H1 (cell line): ENCODE measurements around the gene MPRIP. TPM values are rescaled to one million over a fixed set of nuclear protein-coding genes. Genes with fewer than 3 reads are reported as not detected.

ENCODE experiments used
- CTCF ChIA-PET: fragments of 300-600 bp; sonication (Branson Sonifier 250); formaldehyde crosslinking; loops from one replicate; lab custom pipeline; 2021; ENCODE audit not compliant: partially characterized antibody; lab: Charles Lee
- POLR2A ChIA-PET: fragments of 300-600 bp; sonication (Branson Sonifier 250); formaldehyde crosslinking; loops from one replicate; lab custom pipeline; 2021; ENCODE audit warnings: inconsistent platforms; ENCODE audit not compliant: partially characterized antibody; lab: Charles Lee
- DNase-seq, 2 experiments: peaks; one replicate each; pipeline versions ENCODE4 v3.0.0 to v3.0.0-alpha.2; 2010 to 2022; ENCODE audit warnings: low spot score in 2 of 2, low read depth in 1 of 2, mixed read lengths in 1 of 2
- FAIRE-seq: peaks from 2 replicates; lab custom pipeline; 2011; peaks lifted over from hg19 to GRCh38; lab: Jason Lieb, UNC
- H2AFZ ChIP-seq: 2 replicates; pipeline ENCODE4 v1.8.1; 2012; ENCODE audit warnings: low read length, inconsistent platforms
- H2AK5ac ChIP-seq: 2 replicates; pipeline ENCODE4 v1.6.1; 2013; ENCODE audit warnings: low read depth, low read length
- H2BK120ac ChIP-seq: replicated peaks from 2 replicates; pipeline ENCODE3; 2013; ENCODE audit warnings: low read depth, low read length, inconsistent platforms
- H2BK12ac ChIP-seq: 2 replicates; pipeline ENCODE4 v1.6.1; 2013; ENCODE audit warnings: low read depth, low read length
- H2BK15ac ChIP-seq: 2 replicates; pipeline ENCODE4 v1.6.1; 2013; ENCODE audit warnings: low read length
- H2BK20ac ChIP-seq: 2 replicates; pipeline ENCODE4 v1.6.1; 2013; ENCODE audit warnings: low read length
- H2BK5ac ChIP-seq: 2 replicates; pipeline ENCODE4 v1.6.1; 2013; ENCODE audit warnings: low read depth, low read length
- H3K14ac ChIP-seq: 2 replicates; pipeline ENCODE4 v1.6.1; 2013; ENCODE audit warnings: inconsistent platforms; ENCODE audit not compliant: insufficient read length
- H3K18ac ChIP-seq: 2 replicates; pipeline ENCODE4 v1.6.1; 2013; ENCODE audit warnings: low read length; ENCODE audit errors: extremely low read depth
- H3K23ac ChIP-seq: 2 replicates; pipeline ENCODE4 v1.6.1; 2013; ENCODE audit warnings: inconsistent platforms; ENCODE audit not compliant: insufficient read length
- H3K23me2 ChIP-seq: 2 replicates; pipeline ENCODE4 v1.6.1; 2013; ENCODE audit warnings: low read depth, low read length
- H3K27ac ChIP-seq: 2 replicates; pipeline ENCODE4 v1.6.1; 2011; ENCODE audit warnings: low read depth, low read length, inconsistent platforms
- H3K27me3 ChIP-seq, 4 experiments: replicated peaks in 1 of 4; 1 replicate in 1 of 4; 2 replicates in 3 of 4; pipeline versions ENCODE4 v1.6.1 to v1.8.1; 2011 to 2013; ENCODE audit warnings: low read length in 3 of 4, mild to moderate bottlenecking in 3 of 4, inconsistent platforms in 2 of 4, mixed read lengths in 2 of 4, moderate library complexity in 1 of 4; ENCODE audit not compliant: control insufficient read depth in 3 of 4, insufficient read depth in 3 of 4; ENCODE audit errors: extremely low read depth in 1 of 4
- H3K36me3 ChIP-seq, 4 experiments: 2 replicates each; pipeline versions ENCODE4 v1.6.1 to v1.8.1; 2011 to 2013; ENCODE audit warnings: mild to moderate bottlenecking in 4 of 4, low read length in 3 of 4, moderate library complexity in 2 of 4, control low read depth in 1 of 4, inconsistent platforms in 1 of 4; ENCODE audit not compliant: insufficient read depth in 4 of 4, control insufficient read depth in 2 of 4
- H3K4ac ChIP-seq: replicated peaks from 2 replicates; pipeline ENCODE3; 2013; ENCODE audit warnings: low read length, low read depth, mixed read lengths, inconsistent platforms; ENCODE audit not compliant: insufficient read length
- H3K4me1 ChIP-seq, 4 experiments: replicated peaks in 1 of 4; 1 replicate in 1 of 4; 2 replicates in 3 of 4; pipeline versions ENCODE4 v1.6.1 to v1.8.1; 2011 to 2013; ENCODE audit warnings: low read length in 3 of 4, inconsistent platforms in 2 of 4, mixed read lengths in 1 of 4; ENCODE audit not compliant: insufficient read depth in 4 of 4, control insufficient read depth in 3 of 4
- H3K4me2 ChIP-seq, 2 experiments: 2 replicates each; pipeline versions ENCODE4 v1.6.1 to v1.8.1; 2011 to 2013; ENCODE audit warnings: low read depth in 2 of 2, low read length in 2 of 2, control low read depth in 1 of 2, inconsistent platforms in 1 of 2, mild to moderate bottlenecking in 1 of 2; ENCODE audit not compliant: insufficient read depth in 1 of 2
- H3K4me3 ChIP-seq, 4 experiments: fragments of 200-600, 300-600 bp in 1 of 4; sonication (generic), shearing (Covaris generic), sonication (Bioruptor Twin) in 1 of 4; 2 replicates each; pipeline versions ENCODE4 v1.5.1 to v1.8.1; 2011 to 2016; ENCODE audit warnings: low read length in 4 of 4, low read depth in 3 of 4, control low read depth in 2 of 4, inconsistent platforms in 2 of 4, mild to moderate bottlenecking in 2 of 4, mixed read lengths in 1 of 4, moderate library complexity in 1 of 4; ENCODE audit not compliant: insufficient read depth in 2 of 4; ENCODE audit errors: extremely low read depth in 1 of 4
- H3K56ac ChIP-seq: replicated peaks from 2 replicates; pipeline ENCODE3; 2013; ENCODE audit warnings: low read depth, mild to moderate bottlenecking, mixed read lengths, low read length, inconsistent platforms; ENCODE audit not compliant: insufficient read length
- H3K79me1 ChIP-seq: 2 replicates; pipeline ENCODE4 v1.6.1; 2013; ENCODE audit warnings: low read depth, low read length, control low read depth
- H3K79me2 ChIP-seq, 2 experiments: 2 replicates each; pipeline versions ENCODE4 v1.6.1 to v1.8.1; 2012 to 2013; ENCODE audit warnings: low read length in 2 of 2, mild to moderate bottlenecking in 2 of 2, inconsistent platforms in 1 of 2; ENCODE audit not compliant: insufficient read depth in 2 of 2, control insufficient read depth in 1 of 2
- H3K9ac ChIP-seq, 4 experiments: replicated peaks in 1 of 4; 1 replicate in 1 of 4; 2 replicates in 3 of 4; pipeline versions ENCODE4 v1.6.1 to v1.8.1; 2011 to 2013; ENCODE audit warnings: low read depth in 3 of 4, low read length in 3 of 4, control low read depth in 2 of 4, mild to moderate bottlenecking in 2 of 4, moderate library complexity in 2 of 4, inconsistent platforms in 1 of 4; ENCODE audit errors: extremely low read depth in 1 of 4
- H3K9me3 ChIP-seq, 2 experiments: 2 replicates each; pipeline versions ENCODE4 v1.6.1 to v1.8.1; 2012 to 2013; ENCODE audit warnings: mild to moderate bottlenecking in 2 of 2, moderate library complexity in 2 of 2, control low read depth in 1 of 2, inconsistent platforms in 1 of 2, low read depth in 1 of 2, low read length in 1 of 2, mixed read lengths in 1 of 2; ENCODE audit not compliant: insufficient read depth in 2 of 2
- H4K20me1 ChIP-seq, 2 experiments: replicated peaks in 1 of 2; 2 replicates each; pipeline versions ENCODE3 to v1.8.1; 2011 to 2013; ENCODE audit warnings: inconsistent platforms in 2 of 2, low read length in 2 of 2, mild to moderate bottlenecking in 1 of 2; ENCODE audit not compliant: insufficient read depth in 2 of 2, control insufficient read depth in 1 of 2
- H4K5ac ChIP-seq: 2 replicates; pipeline ENCODE4 v1.6.1; 2013; ENCODE audit warnings: low read length, low read depth, mixed read lengths, inconsistent platforms; ENCODE audit not compliant: insufficient read length
- H4K8ac ChIP-seq: 2 replicates; pipeline ENCODE4 v1.8.0; 2013; ENCODE audit warnings: mild to moderate bottlenecking, moderate library complexity, low read length, inconsistent platforms; ENCODE audit not compliant: insufficient read depth; ENCODE audit errors: extremely low read depth
- H4K91ac ChIP-seq: replicated peaks from 2 replicates; pipeline ENCODE3; 2013; ENCODE audit warnings: low read length, mixed read lengths, inconsistent platforms; ENCODE audit not compliant: insufficient read length
- ASH2L ChIP-seq: fragments of 200-600, 300-600 bp; sonication (generic); IDR thresholded peaks from one replicate; pipeline ENCODE4 v1.7.1; 2017; ENCODE audit warnings: low read length
- BRCA1 ChIP-seq: IDR thresholded peaks from 2 replicates; pipeline ENCODE4 v1.6.1; 2012; ENCODE audit warnings: low read depth, low read length, improper control_type of control experiment
- CEBPB ChIP-seq: IDR thresholded peaks from 2 replicates; pipeline ENCODE4 v1.6.1; 2012; ENCODE audit warnings: low read depth, low read length
- CREB1 ChIP-seq: IDR thresholded peaks from 2 replicates; pipeline ENCODE4 v1.6.1; 2012; ENCODE audit warnings: inconsistent platforms
- EGR1 ChIP-seq: IDR thresholded peaks from 2 replicates; pipeline ENCODE4 v1.6.1; 2011; ENCODE audit warnings: low read depth, low read length, borderline replicate concordance
- EZH2 ChIP-seq: fragments of 200-600 bp; sonication (generic); IDR thresholded peaks from 2 replicates; pipeline ENCODE4 v1.7.1; 2012; ENCODE audit warnings: low read depth, mild to moderate bottlenecking, moderate library complexity, low read length, inconsistent platforms; ENCODE audit not compliant: severe bottlenecking
- HDAC6 ChIP-seq: IDR thresholded peaks from one replicate; pipeline ENCODE4 v1.7.1; 2012; ENCODE audit warnings: low read depth, mild to moderate bottlenecking, inconsistent platforms, low read length, moderate library complexity
- JUN ChIP-seq: IDR thresholded peaks from 2 replicates; pipeline ENCODE4 v1.6.1; 2011; ENCODE audit warnings: low read depth, mild to moderate bottlenecking, improper control_type of control experiment, low read length
- JUND ChIP-seq: IDR thresholded peaks from 2 replicates; pipeline ENCODE4 v1.6.1; 2011; ENCODE audit warnings: mild to moderate bottlenecking, improper control_type of control experiment, low read length
- KDM4A ChIP-seq: IDR thresholded peaks from one replicate; pipeline ENCODE4 v1.7.1; 2012; ENCODE audit warnings: low read depth, mild to moderate bottlenecking, moderate library complexity, low read length, inconsistent platforms; ENCODE audit not compliant: severe bottlenecking
- POLR2AphosphoS5 ChIP-seq: IDR thresholded peaks from 2 replicates; pipeline ENCODE4 v1.6.1; 2011; ENCODE audit warnings: low read depth, low read length
- RFX5 ChIP-seq: IDR thresholded peaks from 2 replicates; pipeline ENCODE4 v1.6.1; 2011; ENCODE audit warnings: low read depth, low read length, improper control_type of control experiment, borderline replicate concordance
- SP1 ChIP-seq: IDR thresholded peaks from 2 replicates; pipeline ENCODE4 v1.6.1; 2011; ENCODE audit warnings: low read depth, low read length
- TCF12 ChIP-seq: IDR thresholded peaks from 2 replicates; pipeline ENCODE4 v1.6.1; 2011; ENCODE audit warnings: low read depth, mild to moderate bottlenecking, low read length
- WGBS, 2 experiments: shearing (Covaris generic) in 1 of 2; methylation state at CpG; one replicate each; pipeline versions ENCODE4 v1.1.6 to v1.1.7; 2013 to 2015; ENCODE audit warnings: low lambda C conversion rate in 2 of 2, mixed read lengths in 2 of 2, inconsistent platforms in 1 of 2, low coverage in 1 of 2, missing lambda C conversion rate in 1 of 2; ENCODE audit not compliant: insufficient replicate concordance in 2 of 2, insufficient coverage in 1 of 2, insufficient read length in 1 of 2; ENCODE audit errors: extremely low coverage in 1 of 2, missing lambda C conversion rate in 1 of 2; 5-methylcytosine and 5-hydroxymethylcytosine counted together
- polyA plus RNA-seq, 7 experiments: library from polyadenylated mRNA; depleted of rRNA in 3 of 7; stranded (reverse) in 5 of 7; unstranded in 2 of 7; fragments of >200 nt in 5 of 7; fragments of 200-250 nt in 2 of 7; gene quantifications; 1 replicate in 5 of 7; 2 replicates in 1 of 7; 4 replicates in 1 of 7; pipeline versions ENCODE4 v1.2.1 to v1.2.3, GENCODE V29; 2011 to 2013; ENCODE audit warnings: missing spikeins in 2 of 7, mixed read lengths in 2 of 7
- total RNA-seq: library from RNA; stranded (reverse); fragmentation: NEBNext Ultra II Directional; extraction: Animal tissue kit (Norgen Biotek cat#: 25700); gene quantifications from 2 replicates; pipeline ENCODE4 v1.2.1, GENCODE V29; 2021
- TF ChIP-seq, protein P1 (sequence below): IDR thresholded peaks from 2 replicates; pipeline ENCODE4 v1.6.1; 2011; ENCODE audit warnings: low read depth, mild to moderate bottlenecking, low read length; ENCODE audit not compliant: insufficient read depth

MPRIP gene
- total and polyA plus RNA-seq, 2 of the 8 experiments (the other 6 are each of a cell fraction or from before 2014, with no cell fraction given) = 48.6 to 146 TPM

DNA sequence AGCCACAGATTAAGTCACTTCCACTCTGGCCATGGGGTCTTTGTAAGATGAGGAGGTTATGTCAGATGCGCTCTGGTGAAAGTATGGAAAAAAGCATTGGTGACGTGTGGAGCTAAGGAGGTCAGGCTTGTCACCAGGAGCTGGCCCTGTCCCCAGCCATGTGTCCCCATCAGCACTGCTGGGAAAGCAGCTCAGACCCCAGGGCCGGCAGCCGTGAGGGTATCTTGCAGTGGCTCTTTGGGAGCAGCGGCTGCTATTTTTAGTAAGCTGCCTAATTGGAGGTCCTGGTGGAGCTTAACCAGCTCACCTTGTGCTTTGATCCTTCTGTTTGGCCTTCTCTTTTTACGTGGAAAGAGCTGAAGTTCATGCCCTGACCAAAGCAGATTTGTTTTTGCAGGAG, 60.9 kb downstream of the MPRIP start:
- Histone ChIP-seq H3K79me2 (peaks cover 0 to 9% of the 10 kb centered on the region in 2 experiments; a peak in 1 of 4 replicates), H3K9me3 (no peaks in the 10 kb centered on the region), H2BK120ac (no peak overlapping the region), H3K4me2 (no peak overlapping the region), H3K14ac (no peak overlapping the region), H3K27me3 (no peaks in the 10 kb centered on the region), H3K4ac (no peak overlapping the region), H4K5ac (no peak overlapping the region), H3K4me1 (peaks cover 0 to 7% (median 4%) of the 10 kb centered on the region in 4 experiments; a peak in 4 of 7 replicates), H2AFZ (no peak overlapping the region), H3K27ac (no peak overlapping the region; the same call in 1 of the 2 replicates), H3K18ac (no peak overlapping the region), H2BK12ac (no peak overlapping the region), H3K23ac (no peak overlapping the region), H3K79me1 (peaks cover 10% of the 10 kb centered on the region), H3K56ac (no peak overlapping the region), H2BK20ac (no peak overlapping the region), H3K23me2 (no peaks in the 10 kb centered on the region), H4K20me1 (peaks cover 1 to 4% of the 10 kb centered on the region in 2 experiments), H2AK5ac (no peak overlapping the region), H2BK15ac (no peak overlapping the region), H3K36me3 (no peaks in the 10 kb centered on the region), H4K91ac (no peak overlapping the region), H2BK5ac (peak overlapping the region; percentile 39; the same call in 1 of the 2 replicates), H3K9ac (no peak overlapping the region), H4K8ac (no peak overlapping the region; the same call in 1 of the 2 replicates), H3K4me3 (no peak overlapping the region)
- 84% methylated on average over 6 of the region's 6 CpGs; no CpG with 5 or more reads in 1 of the 2 experiments for WGBS, 2 experiments
- ChIA-PET POLR2A (no interaction called here), CTCF (interaction anchor here (1.4 to 2.5 kb wide), 2 partner anchors 9 to 39 kb away, joined by 6 to 13 read pairs; no protein-coding TSS in a partner anchor)
- TF ChIP-seq EZH2 (no peak), ASH2L (no peak), BRCA1 (no peak), RFX5 (no peak), CREB1 (no peak), KDM4A (no peak), JUND (no peak), JUN (no peak), SP1 (no peak), CEBPB (no peak), TCF12 (no peak), EGR1 (no peak), HDAC6 (no peak), POLR2AphosphoS5 (no peak)
- TF ChIP-seq, protein P1, sequence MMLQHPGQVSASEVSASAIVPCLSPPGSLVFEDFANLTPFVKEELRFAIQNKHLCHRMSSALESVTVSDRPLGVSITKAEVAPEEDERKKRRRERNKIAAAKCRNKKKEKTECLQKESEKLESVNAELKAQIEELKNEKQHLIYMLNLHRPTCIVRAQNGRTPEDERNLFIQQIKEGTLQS = no peak
- DNase-seq (no peak), FAIRE-seq (no peak)
